HL-60 (cell line): ENCODE measurements around the gene GRIA3.

Source experiments
- CTCF ChIP-seq: IDR thresholded peaks from one replicate; pipeline ENCODE4 v1.5.1; 2011; ENCODE audit warnings: low read length, control low read depth, inconsistent platforms; ENCODE audit not compliant: insufficient read depth
- GABPA ChIP-seq: IDR thresholded peaks from 2 replicates; pipeline ENCODE4 v1.6.1; 2012; ENCODE audit warnings: low read depth
- POLR2AphosphoS5 ChIP-seq: IDR thresholded peaks from 2 replicates; pipeline ENCODE4 v1.6.1; 2012; ENCODE audit warnings: low read depth
- REST ChIP-seq: IDR thresholded peaks from 2 replicates; pipeline ENCODE4 v1.6.1; 2012; ENCODE audit warnings: low read depth; ENCODE audit not compliant: insufficient replicate concordance

GRCh38 chrX:123271902-123272301 lies 87.8 kb downstream of the GRIA3 start:
- TF ChIP-seq CTCF (no peak), POLR2AphosphoS5 (no peak), GABPA (no peak), REST (no peak)
